Left kidney (tissue), 2 donors: Measurements from ENCODE around the gene TYSND1. TPM values are rescaled to one million over a fixed set of nuclear protein-coding genes. Genes with fewer than 3 reads are reported as not detected.
"Not testable (repeated sequence)": the region's sequence is repeated elsewhere in the genome, so short reads cannot be mapped to it uniquely, and the experiment has no call there.

Experiments used
- DNase-seq: peaks from one replicate; pipeline ENCODE4 v3.0.0-alpha.2; 2013
- polyA plus RNA-seq: library from polyadenylated mRNA; unstranded; fragments of 120-200 nt; gene quantifications from one replicate; pipeline ENCODE4 v1.2.1, GENCODE V29; 2013; ENCODE audit not compliant: insufficient read length

The TYSND1 gene
- polyA plus RNA-seq, 1 donor: 12.4 TPM

GRCh38 chr10:70109064-70109729 lies 37.3 kb downstream of the TYSND1 start:
- DNase-seq: no peak

- no peak for DNase-seq
Measured at GRCh38 chr10:70106958-70107791, 39.3 kb downstream of the TYSND1 start.

- DNase-seq: no peak
Measured at GRCh38 chr10:70101668-70102067, 44.8 kb downstream of the TYSND1 start.

GRCh38 chr10:70101068-70101562 lies 45.4 kb downstream of the TYSND1 start:
- DNase-seq: not testable (repeated sequence)

- no peak for DNase-seq
Measured at GRCh38 chr10:70098271-70098670, 48.2 kb downstream of the TYSND1 start.

GRCh38 chr10:70097459-70097858 lies 49.0 kb downstream of the TYSND1 start:
- DNase-seq: no peak

- no peak for DNase-seq
Measured at GRCh38 chr10:70096705-70097420, 49.6 kb downstream of the TYSND1 start.

- DNase-seq: no peak
Measured at GRCh38 chr10:70096016-70096704, 50.3 kb downstream of the TYSND1 start.

GRCh38 chr10:70094250-70094649 lies 52.2 kb downstream of the TYSND1 start:
- DNase-seq: no peak

GRCh38 chr10:70093335-70093944 lies 53.1 kb downstream of the TYSND1 start:
- no peak for DNase-seq

- no peak for DNase-seq
Measured at GRCh38 chr10:70092389-70092718, 54.1 kb downstream of the TYSND1 start.

GRCh38 chr10:70090951-70091350 lies 55.5 kb downstream of the TYSND1 start:
- no peak for DNase-seq

- no peak for DNase-seq
Measured at GRCh38 chr10:70090013-70090412, 56.5 kb downstream of the TYSND1 start.

- no peak for DNase-seq
Measured at GRCh38 chr10:70088308-70088698, 58.2 kb downstream of the TYSND1 start.

Other genes starting within 250 kb of the TYSND1 start
- 75.9 TPM for gene MACROH2A2, start 93.9 kb downstream of the TYSND1 start, polyA plus RNA-seq
- 6.6 TPM for gene AIFM2, start 13.9 kb downstream of the TYSND1 start, polyA plus RNA-seq
- gene SAR1A, start 23.8 kb upstream of the TYSND1 start, polyA plus RNA-seq: 142 TPM
- 90.9 TPM for gene PPA1, start 86.7 kb upstream of the TYSND1 start, polyA plus RNA-seq
- gene NPFFR1, start 137.3 kb upstream of the TYSND1 start, polyA plus RNA-seq: 0.15 TPM
- gene LRRC20, start 235.9 kb upstream of the TYSND1 start, polyA plus RNA-seq: 9.7 TPM